Adrenal gland (tissue), 5 donors: ENCODE measurements around the gene TMEM37.

Experiments used
- POLR2A ChIP-seq, 2 donors: fragments of 450-650 bp; IDR thresholded peaks; one replicate each; pipeline ENCODE4 v1.6.1; 2017; ENCODE audit warnings: antibody characterized with exemption in 2 of 2, mild to moderate bottlenecking in 2 of 2, moderate library complexity in 1 of 2
- TF ChIP-seq, protein P1 (sequence below), 6 experiments: fragments of 450-650 bp in 4 of 6; fragments of 200-600 bp in 2 of 6; sonication (generic) in 1 of 6; IDR thresholded peaks; 1 replicate in 5 of 6; 2 replicates in 1 of 6; pipeline versions ENCODE4 v1.5.1 to v1.8.0; 2016 to 2021; ENCODE audit warnings: antibody characterized with exemption in 6 of 6, mild to moderate bottlenecking in 2 of 6, moderate library complexity in 1 of 6
- donor health status: DM: no; HTN: no; CAD: no.

DNA sequence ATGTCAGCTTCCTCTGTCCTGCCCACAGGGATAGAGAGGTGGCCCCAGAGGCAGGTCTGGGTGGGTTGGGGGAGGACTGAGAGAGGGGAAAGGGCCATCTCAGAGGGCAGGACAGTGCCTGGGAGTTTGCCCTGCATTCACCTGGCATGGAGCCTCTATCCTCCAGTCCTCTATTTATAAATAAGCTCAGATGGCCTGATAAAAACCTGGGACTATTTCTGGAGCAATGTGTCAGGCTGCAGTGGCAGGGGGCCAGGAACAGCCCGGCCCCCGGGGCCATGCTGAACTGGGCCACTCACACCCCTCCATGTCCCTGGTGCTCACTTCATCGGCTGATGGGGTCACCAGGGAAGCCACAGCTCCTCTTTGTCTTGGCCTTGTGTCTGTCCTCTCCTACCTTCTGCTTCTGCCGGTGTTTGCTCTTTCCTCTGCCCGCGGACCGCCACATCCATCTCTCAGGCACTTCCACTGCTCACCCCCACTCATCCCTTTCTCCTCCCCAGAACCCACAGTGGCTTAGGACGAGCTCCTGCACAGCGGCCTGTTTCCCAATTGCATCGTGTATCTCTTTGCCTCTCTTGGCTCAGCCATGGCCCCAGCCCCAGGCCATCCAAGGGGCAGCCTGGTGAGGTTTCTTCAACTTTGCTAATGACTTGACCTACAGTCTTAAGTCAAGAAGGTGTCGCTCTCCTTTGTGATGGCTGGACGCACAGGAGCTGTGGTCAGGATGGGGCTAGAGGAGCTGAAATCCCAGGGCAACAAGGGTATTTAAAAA lies 53.9 kb downstream of the TMEM37 start:
- TF ChIP-seq, protein P1, sequence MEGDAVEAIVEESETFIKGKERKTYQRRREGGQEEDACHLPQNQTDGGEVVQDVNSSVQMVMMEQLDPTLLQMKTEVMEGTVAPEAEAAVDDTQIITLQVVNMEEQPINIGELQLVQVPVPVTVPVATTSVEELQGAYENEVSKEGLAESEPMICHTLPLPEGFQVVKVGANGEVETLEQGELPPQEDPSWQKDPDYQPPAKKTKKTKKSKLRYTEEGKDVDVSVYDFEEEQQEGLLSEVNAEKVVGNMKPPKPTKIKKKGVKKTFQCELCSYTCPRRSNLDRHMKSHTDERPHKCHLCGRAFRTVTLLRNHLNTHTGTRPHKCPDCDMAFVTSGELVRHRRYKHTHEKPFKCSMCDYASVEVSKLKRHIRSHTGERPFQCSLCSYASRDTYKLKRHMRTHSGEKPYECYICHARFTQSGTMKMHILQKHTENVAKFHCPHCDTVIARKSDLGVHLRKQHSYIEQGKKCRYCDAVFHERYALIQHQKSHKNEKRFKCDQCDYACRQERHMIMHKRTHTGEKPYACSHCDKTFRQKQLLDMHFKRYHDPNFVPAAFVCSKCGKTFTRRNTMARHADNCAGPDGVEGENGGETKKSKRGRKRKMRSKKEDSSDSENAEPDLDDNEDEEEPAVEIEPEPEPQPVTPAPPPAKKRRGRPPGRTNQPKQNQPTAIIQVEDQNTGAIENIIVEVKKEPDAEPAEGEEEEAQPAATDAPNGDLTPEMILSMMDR (IDR thresholded peaks at IDR 0.05) = no peak
- no peak for TF ChIP-seq POLR2A (IDR thresholded peaks at IDR 0.05)
